ENCODE data around the gene OCA2.

GRCh38 chr15:28098360-28098765 lies 752 bp downstream of the OCA2 start:
- TF ChIP-seq EZH2phosphoT487 (IDR thresholded peaks at IDR 0.05; ENCODE audit: insufficient read depth, low read depth) = no peak
- no peak for TF ChIP-seq EZH2 (IDR thresholded peaks at IDR 0.05; ENCODE audit: insufficient read depth, poor library complexity, severe bottlenecking)

All from GM23248 (cell line).